ENCODE data around the gene NELFE.

NELFE gene

GRCh38 chr6:31966506-31966905 is 7.7 kb upstream of the NELFE start:
- DNase-seq (ENCODE audit: extremely low read depth, low read depth) = no peak
- TF ChIP-seq CTCF (IDR thresholded peaks at IDR 0.05; ENCODE audit: low read depth, low read length) = no peak

GRCh38 chr6:31965700-31966099 is 6.9 kb upstream of the NELFE start:
- no peak for DNase-seq (ENCODE audit: extremely low read depth, low read depth)
- no peak for TF ChIP-seq CTCF (IDR thresholded peaks at IDR 0.05; ENCODE audit: low read depth, low read length)

GRCh38 chr6:31963921-31964320 is 5.2 kb upstream of the NELFE start:
- no peak for TF ChIP-seq CTCF (IDR thresholded peaks at IDR 0.05; ENCODE audit: low read depth, low read length)

GRCh38 chr6:31961616-31962015 is 2.8 kb upstream of the NELFE start:
- TF ChIP-seq CTCF (IDR thresholded peaks at IDR 0.05; ENCODE audit: low read depth, low read length) = no peak
- no peak for DNase-seq (ENCODE audit: extremely low read depth, low read depth)

More at GRCh38 chr6:31963921-31964320, 5.2 kb upstream of the NELFE start:
- DNase-seq (ENCODE audit: extremely low read depth, low read depth) = no peak

- TF ChIP-seq CTCF (IDR thresholded peaks at IDR 0.05; ENCODE audit: low read depth, low read length) = no peak
- DNase-seq (ENCODE audit: extremely low read depth, low read depth) = no peak
Measured at GRCh38 chr6:31958412-31958740, 395 bp downstream of the NELFE start.

- DNase-seq (ENCODE audit: extremely low read depth, low read depth) = no peak
- no peak for TF ChIP-seq CTCF (IDR thresholded peaks at IDR 0.05; ENCODE audit: low read depth, low read length)
Measured at GRCh38 chr6:31956796-31957195, 2.0 kb downstream of the NELFE start.

- no peak for TF ChIP-seq CTCF (IDR thresholded peaks at IDR 0.05; ENCODE audit: low read depth, low read length)
- DNase-seq (ENCODE audit: extremely low read depth, low read depth) = no peak
Measured at GRCh38 chr6:31954511-31954910, 4.3 kb downstream of the NELFE start.

Measured in AG09319 (cell line).